Gastrocnemius medialis (tissue), 4 donors: ENCODE data around the gene C13orf46.

Source experiments
- POLR2A ChIP-seq, 2 donors: fragments of 450-650 bp; IDR thresholded peaks; one replicate each; pipeline ENCODE4 v1.6.1; 2017; ENCODE audit warnings: antibody characterized with exemption in 2 of 2, mild to moderate bottlenecking in 2 of 2, moderate library complexity in 2 of 2
- TF ChIP-seq, protein P1 (sequence below), 5 experiments: fragments of 450-650 bp in 3 of 5; fragments of 200-600 bp in 2 of 5; sonication (generic) in 2 of 5; IDR thresholded peaks in 4 of 5; conservative IDR thresholded peaks in 1 of 5; 1 replicate in 4 of 5; 2 replicates in 1 of 5; pipeline ENCODE4 v1.5.1; 2016 to 2019; ENCODE audit warnings: antibody characterized with exemption in 5 of 5, mild to moderate bottlenecking in 3 of 5, moderate library complexity in 3 of 5

DNA sequence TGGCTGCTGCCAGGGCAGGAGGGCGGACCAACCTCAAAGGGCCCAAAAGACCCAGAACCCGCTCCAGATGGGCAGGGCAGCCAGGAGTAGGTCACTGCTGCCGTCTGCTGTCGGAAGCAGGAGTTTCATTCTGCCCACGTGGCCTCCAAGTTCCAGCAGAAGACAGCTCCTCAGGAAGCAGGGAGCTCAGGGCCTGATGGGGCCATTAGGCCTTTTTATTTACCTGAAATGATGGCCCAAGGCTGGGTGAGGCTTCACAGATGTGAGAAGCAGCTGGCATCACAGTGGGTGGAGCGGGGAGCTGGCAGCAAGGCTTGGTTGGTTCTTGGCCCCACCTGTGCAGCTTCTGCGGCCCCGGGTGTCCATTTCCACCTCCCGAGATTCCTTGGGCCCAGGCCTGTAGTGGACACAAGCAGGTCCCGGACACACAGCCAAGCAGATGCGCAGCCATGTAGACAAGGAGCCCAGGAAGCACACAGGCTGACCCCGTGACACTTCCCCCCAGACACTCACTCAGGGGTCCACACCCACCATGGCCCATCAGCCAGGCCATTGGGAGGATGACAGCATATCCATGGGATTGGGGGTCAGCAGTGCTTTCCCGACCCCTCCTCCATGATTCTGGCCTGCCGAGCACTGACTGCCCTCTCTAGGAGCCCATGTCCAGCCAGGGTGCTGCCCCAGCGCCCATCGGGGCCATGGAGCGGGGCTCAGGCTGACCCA, 26.4 kb downstream of the C13orf46 start:
- TF ChIP-seq, protein P1, sequence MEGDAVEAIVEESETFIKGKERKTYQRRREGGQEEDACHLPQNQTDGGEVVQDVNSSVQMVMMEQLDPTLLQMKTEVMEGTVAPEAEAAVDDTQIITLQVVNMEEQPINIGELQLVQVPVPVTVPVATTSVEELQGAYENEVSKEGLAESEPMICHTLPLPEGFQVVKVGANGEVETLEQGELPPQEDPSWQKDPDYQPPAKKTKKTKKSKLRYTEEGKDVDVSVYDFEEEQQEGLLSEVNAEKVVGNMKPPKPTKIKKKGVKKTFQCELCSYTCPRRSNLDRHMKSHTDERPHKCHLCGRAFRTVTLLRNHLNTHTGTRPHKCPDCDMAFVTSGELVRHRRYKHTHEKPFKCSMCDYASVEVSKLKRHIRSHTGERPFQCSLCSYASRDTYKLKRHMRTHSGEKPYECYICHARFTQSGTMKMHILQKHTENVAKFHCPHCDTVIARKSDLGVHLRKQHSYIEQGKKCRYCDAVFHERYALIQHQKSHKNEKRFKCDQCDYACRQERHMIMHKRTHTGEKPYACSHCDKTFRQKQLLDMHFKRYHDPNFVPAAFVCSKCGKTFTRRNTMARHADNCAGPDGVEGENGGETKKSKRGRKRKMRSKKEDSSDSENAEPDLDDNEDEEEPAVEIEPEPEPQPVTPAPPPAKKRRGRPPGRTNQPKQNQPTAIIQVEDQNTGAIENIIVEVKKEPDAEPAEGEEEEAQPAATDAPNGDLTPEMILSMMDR (IDR thresholded peaks at IDR 0.05 in 4 of 5, conservative IDR thresholded peaks at IDR 0.05 in 1 of 5): peak; percentile 74 to 87 (median 78)
- TF ChIP-seq POLR2A (IDR thresholded peaks at IDR 0.05): no peak
